Mesenchymal stem cell (in vitro differentiated cells and primary cell): ENCODE results near the gene CD86.

Experiments
- DNase-seq: peaks from one replicate; pipeline ENCODE4 v3.0.0-alpha.2; 2013
- H2AFZ ChIP-seq: one replicate; pipeline ENCODE4 v1.6.1; 2013; ENCODE audit warnings: low read depth, mild to moderate bottlenecking, control low read depth, inconsistent platforms, low read length, moderate library complexity
- H2AK5ac ChIP-seq: 2 replicates; pipeline ENCODE4 v1.6.1; 2013; ENCODE audit warnings: low read length, moderate library complexity, mild to moderate bottlenecking, inconsistent platforms; ENCODE audit not compliant: severe bottlenecking
- H2BK120ac ChIP-seq: one replicate; pipeline ENCODE4 v1.6.1; 2013; ENCODE audit warnings: low read depth, mild to moderate bottlenecking, inconsistent platforms, low read length, moderate library complexity
- H2BK12ac ChIP-seq, 2 experiments: one replicate each; pipeline ENCODE4 v1.6.1; 2013; ENCODE audit warnings: inconsistent platforms in 2 of 2, low read length in 2 of 2, mild to moderate bottlenecking in 2 of 2, moderate library complexity in 2 of 2, control low read depth in 1 of 2
- H2BK15ac ChIP-seq: one replicate; pipeline ENCODE4 v1.6.1; 2013; ENCODE audit warnings: mild to moderate bottlenecking, low read depth, inconsistent platforms; ENCODE audit not compliant: poor library complexity, severe bottlenecking
- H2BK5ac ChIP-seq: 2 replicates; pipeline ENCODE4 v1.6.1; 2013; ENCODE audit warnings: low read depth, mild to moderate bottlenecking, low read length, control low read depth, inconsistent platforms; ENCODE audit not compliant: poor library complexity, severe bottlenecking
- H3K14ac ChIP-seq, 2 experiments: one replicate each; pipeline ENCODE4 v1.6.1; 2013; ENCODE audit warnings: inconsistent platforms in 2 of 2, low read length in 2 of 2, control low read depth in 1 of 2, mild to moderate bottlenecking in 1 of 2, moderate library complexity in 1 of 2
- H3K18ac ChIP-seq, 2 experiments: one replicate each; pipeline ENCODE4 v1.6.1; 2013; ENCODE audit warnings: inconsistent platforms in 2 of 2, low read length in 2 of 2, control low read depth in 1 of 2, low read depth in 1 of 2, mild to moderate bottlenecking in 1 of 2
- H3K23ac ChIP-seq, 2 experiments: one replicate each; pipeline ENCODE4 v1.6.1; 2013; ENCODE audit warnings: inconsistent platforms in 2 of 2, low read length in 2 of 2, mild to moderate bottlenecking in 2 of 2, moderate library complexity in 2 of 2, control low read depth in 1 of 2
- H3K27ac ChIP-seq: 2 replicates; pipeline ENCODE4 v1.5.1; 2013; ENCODE audit warnings: mild to moderate bottlenecking, moderate library complexity, low read length, control low read depth, inconsistent platforms; ENCODE audit not compliant: poor library complexity, severe bottlenecking
- H3K27me3 ChIP-seq, 2 experiments: 2 replicates each; pipeline versions ENCODE4 v1.6.1 to v1.7.0; 2013; ENCODE audit warnings: low read length in 2 of 2, mild to moderate bottlenecking in 2 of 2, moderate library complexity in 2 of 2, control low read depth in 1 of 2, inconsistent platforms in 1 of 2; ENCODE audit not compliant: control insufficient read depth in 1 of 2, insufficient read depth in 1 of 2
- H3K36me3 ChIP-seq, 2 experiments: 2 replicates each; pipeline versions ENCODE4 v1.6.1 to v1.7.0; 2013; ENCODE audit warnings: low read length in 2 of 2, control low read depth in 1 of 2, inconsistent platforms in 1 of 2, low read depth in 1 of 2, mild to moderate bottlenecking in 1 of 2; ENCODE audit not compliant: insufficient read depth in 2 of 2, control insufficient read depth in 1 of 2
- H3K4ac ChIP-seq, 2 experiments: one replicate each; pipeline ENCODE4 v1.6.1; 2013; ENCODE audit warnings: inconsistent platforms in 2 of 2, low read length in 2 of 2, mild to moderate bottlenecking in 2 of 2, moderate library complexity in 2 of 2, control low read depth in 1 of 2, low read depth in 1 of 2
- H3K4me1 ChIP-seq: 2 replicates; pipeline ENCODE4 v1.6.1; 2013; ENCODE audit warnings: low read depth, low read length, control low read depth; ENCODE audit not compliant: control insufficient read depth, insufficient read depth
- H3K4me2 ChIP-seq: 2 replicates; pipeline ENCODE4 v1.6.1; 2013; ENCODE audit warnings: low read length, mild to moderate bottlenecking, inconsistent platforms; ENCODE audit not compliant: poor library complexity, severe bottlenecking
- H3K4me3 ChIP-seq, 2 experiments: 2 replicates each; pipeline versions ENCODE4 v1.5.1 to v1.7.0; 2013; ENCODE audit warnings: low read length in 2 of 2, mild to moderate bottlenecking in 2 of 2, control low read depth in 1 of 2, low read depth in 1 of 2; ENCODE audit not compliant: insufficient read depth in 1 of 2
- H3K79me1 ChIP-seq: replicated peaks from 2 replicates; pipeline ENCODE4 v1.6.1; 2013; ENCODE audit warnings: mild to moderate bottlenecking, control low read depth, low read length, inconsistent platforms; ENCODE audit not compliant: poor library complexity, severe bottlenecking
- H3K9ac ChIP-seq: 2 replicates; pipeline ENCODE4 v1.7.0; 2013; ENCODE audit warnings: mild to moderate bottlenecking, low read length, moderate library complexity
- H3K9me3 ChIP-seq: 2 replicates; pipeline ENCODE4 v1.7.0; 2013; ENCODE audit warnings: mild to moderate bottlenecking, low read length; ENCODE audit not compliant: control insufficient read depth
- H4K8ac ChIP-seq: one replicate; pipeline ENCODE4 v1.6.1; 2013; ENCODE audit warnings: inconsistent platforms, mild to moderate bottlenecking, low read length, moderate library complexity
- H4K91ac ChIP-seq: one replicate; pipeline ENCODE4 v1.6.1; 2013; ENCODE audit warnings: mild to moderate bottlenecking, low read length, inconsistent platforms
- WGBS: methylation state at CpG from one replicate; pipeline ENCODE4 v1.1.7; 2013; ENCODE audit warnings: mixed read lengths; 5-methylcytosine and 5-hydroxymethylcytosine counted together

Gene CD86

GRCh38 chr3:122094693-122095092 lies 39.5 kb downstream of the CD86 start:
- 75% methylated on average over 2 of the region's 2 CpGs for WGBS
- H3K4ac ChIP-seq: no peak overlapping the region
- H4K91ac ChIP-seq: no peak overlapping the region
- H3K27ac ChIP-seq: no peak overlapping the region
- H2BK15ac ChIP-seq: no peak overlapping the region
- no peak overlapping the region for H2BK120ac ChIP-seq
- no peak overlapping the region for H3K4me2 ChIP-seq
- no peaks in the 10 kb centered on the region for H3K9me3 ChIP-seq
- H2BK5ac ChIP-seq: no peak overlapping the region
- H3K27me3 ChIP-seq: peaks cover 6 to 35% of the 10 kb centered on the region in 2 experiments
- no peak overlapping the region for H3K18ac ChIP-seq
- no peak overlapping the region for H3K14ac ChIP-seq
- H3K79me1 ChIP-seq: no peaks in the 10 kb centered on the region
- no peaks in the 10 kb centered on the region for H3K36me3 ChIP-seq
- no peak overlapping the region for H2AK5ac ChIP-seq
- no peak for DNase-seq
- no peak overlapping the region for H3K23ac ChIP-seq
- H2BK12ac ChIP-seq: no peak overlapping the region
- H2AFZ ChIP-seq: no peak overlapping the region
- no peaks in the 10 kb centered on the region for H3K4me1 ChIP-seq
- no peak overlapping the region for H3K9ac ChIP-seq
- H3K4me3 ChIP-seq: no peak overlapping the region
- H4K8ac ChIP-seq: no peak overlapping the region

DNA sequence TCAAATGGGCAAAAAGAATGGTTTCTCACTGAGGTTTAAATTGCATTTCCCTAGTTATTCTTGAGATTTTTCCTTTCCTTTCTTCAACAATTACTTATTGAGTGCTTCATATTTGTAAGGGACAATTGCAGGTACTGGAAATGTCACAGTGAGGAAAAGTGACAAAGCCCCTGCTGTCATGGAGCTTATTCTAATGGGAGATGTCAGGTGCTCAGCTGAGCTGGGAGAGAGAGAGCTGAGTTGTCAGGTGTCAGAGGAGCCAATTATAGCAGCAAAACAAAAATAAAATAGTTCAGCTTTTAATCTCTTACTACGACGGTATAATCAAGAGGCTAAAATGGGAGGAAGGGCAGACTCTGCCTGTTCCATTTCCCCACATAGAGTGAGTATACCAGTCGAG lies 42.0 kb downstream of the CD86 start:
- Histone ChIP-seq H4K91ac (no peak overlapping the region), H3K4ac (no peak overlapping the region), H3K36me3 (no peaks in the 10 kb centered on the region), H2BK120ac (no peak overlapping the region), H3K18ac (no peak overlapping the region), H3K9ac (no peak overlapping the region), H3K4me2 (no peak overlapping the region), H2BK12ac (no peak overlapping the region), H3K14ac (no peak overlapping the region), H3K79me1 (no peaks in the 10 kb centered on the region), H2BK5ac (no peak overlapping the region), H2AFZ (no peak overlapping the region), H3K4me3 (no peak overlapping the region), H3K27me3 (peaks cover 6 to 38% of the 10 kb centered on the region in 2 experiments), H4K8ac (no peak overlapping the region), H3K23ac (no peak overlapping the region), H2AK5ac (no peak overlapping the region), H3K9me3 (no peaks in the 10 kb centered on the region), H2BK15ac (no peak overlapping the region), H3K27ac (no peak overlapping the region), H3K4me1 (no peaks in the 10 kb centered on the region)
- no peak for DNase-seq
- WGBS: 70% methylated on average over 3 of the region's 3 CpGs

DNA sequence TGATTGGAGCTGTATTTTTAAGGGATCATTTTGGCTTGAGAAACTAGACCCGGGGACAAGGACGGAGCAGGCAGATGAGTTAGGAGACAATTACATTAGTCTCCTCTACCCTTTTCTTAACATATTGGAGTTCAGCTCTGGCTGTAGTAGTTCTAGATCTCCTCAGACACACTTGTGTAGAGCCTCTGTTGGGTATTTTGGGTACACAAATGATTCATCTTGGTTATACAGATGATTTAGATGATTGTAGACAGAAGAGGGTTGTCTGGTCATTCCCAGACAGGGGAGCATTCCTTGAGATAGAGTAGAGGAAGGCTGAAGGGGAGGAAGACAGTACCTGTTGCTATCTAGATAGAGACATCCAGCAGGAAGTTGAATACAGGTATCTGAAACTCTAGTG lies 43.4 kb downstream of the CD86 start:
- Histone ChIP-seq H3K4me1 (no peaks in the 10 kb centered on the region), H3K79me1 (no peaks in the 10 kb centered on the region), H3K9ac (no peak overlapping the region), H3K4me2 (no peak overlapping the region), H2BK12ac (no peak overlapping the region), H4K8ac (no peak overlapping the region), H3K9me3 (no peaks in the 10 kb centered on the region), H3K23ac (no peak overlapping the region), H3K27me3 (peaks cover 6 to 38% of the 10 kb centered on the region in 2 experiments), H3K27ac (no peak overlapping the region), H4K91ac (no peak overlapping the region), H2BK15ac (no peak overlapping the region), H2AFZ (no peak overlapping the region), H2AK5ac (no peak overlapping the region), H3K18ac (no peak overlapping the region), H3K4me3 (no peak overlapping the region), H3K36me3 (no peaks in the 10 kb centered on the region), H3K4ac (no peak overlapping the region), H2BK120ac (no peak overlapping the region), H3K14ac (no peak overlapping the region), H2BK5ac (no peak overlapping the region)
- no peak for DNase-seq
- no CpG with 5 or more reads among the region's 2 CpGs for WGBS

- H2BK120ac ChIP-seq: no peak overlapping the region
- H3K27ac ChIP-seq: no peak overlapping the region
- no peak overlapping the region for H3K14ac ChIP-seq
- no peaks in the 10 kb centered on the region for H3K4me1 ChIP-seq
- H3K36me3 ChIP-seq: no peaks in the 10 kb centered on the region
- no peak overlapping the region for H4K91ac ChIP-seq
- no peak overlapping the region for H2BK5ac ChIP-seq
- peaks cover 6 to 38% of the 10 kb centered on the region in 2 experiments for H3K27me3 ChIP-seq
- no peak overlapping the region for H3K4me3 ChIP-seq
- H3K4ac ChIP-seq: no peak overlapping the region
- no peaks in the 10 kb centered on the region for H3K9me3 ChIP-seq
- no peak overlapping the region for H2AK5ac ChIP-seq
- H2BK15ac ChIP-seq: no peak overlapping the region
- H3K79me1 ChIP-seq: no peaks in the 10 kb centered on the region
- no peak overlapping the region for H2AFZ ChIP-seq
- WGBS: 70% methylated on average over 2 of the region's 2 CpGs
- no peak for DNase-seq
- no peak overlapping the region for H3K9ac ChIP-seq
- H3K23ac ChIP-seq: no peak overlapping the region
- no peak overlapping the region for H3K4me2 ChIP-seq
- no peak overlapping the region for H3K18ac ChIP-seq
- H4K8ac ChIP-seq: no peak overlapping the region
- H2BK12ac ChIP-seq: no peak overlapping the region
These were observed 44.1 kb downstream of the CD86 start for GRCh38 chr3:122099255-122099654.
